Breast epithelium (tissue), 4 donors: ENCODE measurements around the gene MORC1. TPM values are rescaled to one million over a fixed set of nuclear protein-coding genes. Genes with fewer than 3 reads are reported as not detected.

Experiments
- DNase-seq, 2 donors: peaks; one replicate each; pipeline ENCODE4 v3.0.0-alpha.2; 2019; ENCODE audit warnings: low spot score in 2 of 2
- H3K27ac ChIP-seq, 2 donors: fragments of 200-600 bp; sonication (generic) in 1 of 2; one replicate each; pipeline ENCODE4 v1.5.1; 2016 to 2019; ENCODE audit warnings: mild to moderate bottlenecking in 1 of 2
- H3K27me3 ChIP-seq, 2 donors: fragments of 200-600 bp; sonication (generic) in 1 of 2; one replicate each; pipeline versions ENCODE4 v1.5.1 to v1.6.0; 2017 to 2019; ENCODE audit warnings: control low read depth in 1 of 2, mild to moderate bottlenecking in 1 of 2
- H3K36me3 ChIP-seq: fragments of 200-600 bp; one replicate; pipeline ENCODE4 v1.5.1; 2019
- H3K4me1 ChIP-seq, 2 donors: fragments of 200-600 bp; sonication (generic); one replicate each; pipeline ENCODE4 v1.5.1; 2016 to 2019; ENCODE audit warnings: control low read depth in 1 of 2
- H3K4me3 ChIP-seq, 3 donors: fragments of 200-600 bp; sonication (generic); 1 replicate in 2 of 3; 2 replicates in 1 of 3; pipeline ENCODE4 v1.5.1; 2016 to 2019; ENCODE audit warnings: mild to moderate bottlenecking in 3 of 3, moderate library complexity in 2 of 3
- H3K9me3 ChIP-seq, 2 donors: fragments of 200-600 bp; sonication (generic) in 1 of 2; one replicate each; pipeline ENCODE4 v1.5.1; 2016 to 2019; ENCODE audit warnings: control low read depth in 1 of 2
- CTCF ChIP-seq, 3 donors: fragments of 450-650 bp; IDR thresholded peaks; one replicate each; pipeline ENCODE4 v1.5.1; 2016 to 2017; ENCODE audit warnings: antibody characterized with exemption in 3 of 3, mild to moderate bottlenecking in 3 of 3, moderate library complexity in 3 of 3
- POLR2A ChIP-seq: fragments of 450-650 bp; IDR thresholded peaks from one replicate; pipeline ENCODE4 v1.6.1; 2016; ENCODE audit warnings: antibody characterized with exemption, mild to moderate bottlenecking, moderate library complexity
- POLR2AphosphoS5 ChIP-seq, 3 donors: sonication (generic); formaldehyde crosslinking; IDR thresholded peaks; one replicate each; pipeline ENCODE4 v1.6.1; 2017; ENCODE audit warnings: antibody characterized with exemption in 3 of 3
- intact Hi-C: fragments of 100-400 bp; cut with DNase I; formaldehyde crosslinking; loops from one replicate; pipeline ENCODE4 v1.15.1; 2023; ENCODE audit warnings: low total_unique reads
- total RNA-seq, 3 donors: library from RNA; depleted of rRNA; stranded (reverse); fragments of >200 nt; gene quantifications; one replicate each; pipeline ENCODE4 v1.1.0, GENCODE V29; 2016

Gene MORC1
- total RNA-seq, 3 donors from 2014 or later = under 0.01 TPM; not detected in 2

- Histone ChIP-seq H3K36me3 (no peaks in the 10 kb centered on the region), H3K4me1 (no peaks in the 10 kb centered on the region), H3K9me3 (no peaks in the 10 kb centered on the region), H3K4me3 (no peak overlapping the region), H3K27me3 (no peaks in the 10 kb centered on the region), H3K27ac (no peak overlapping the region)
- intact Hi-C loops = no loop called here
- TF ChIP-seq CTCF (IDR thresholded peaks at IDR 0.05) = no peak
- no peak for TF ChIP-seq POLR2A
- no peak for TF ChIP-seq POLR2AphosphoS5 (IDR thresholded peaks at IDR 0.05)
- no peak for DNase-seq
Observed at GRCh38 chr3:109125902-109126301, 8.0 kb upstream of the MORC1 start.

- no peak for TF ChIP-seq POLR2AphosphoS5 (IDR thresholded peaks at IDR 0.05)
- no peak for TF ChIP-seq POLR2A
- no peak for TF ChIP-seq CTCF (IDR thresholded peaks at IDR 0.05)
- Histone ChIP-seq H3K27me3 (no peaks in the 10 kb centered on the region), H3K4me3 (no peak overlapping the region), H3K27ac (no peak overlapping the region), H3K9me3 (no peaks in the 10 kb centered on the region), H3K36me3 (no peaks in the 10 kb centered on the region), H3K4me1 (no peaks in the 10 kb centered on the region)
- intact Hi-C loops = no loop called here
- no peak for DNase-seq
Observed at GRCh38 chr3:109122690-109123089, 4.8 kb upstream of the MORC1 start.

GRCh38 chr3:109118584-109118983 is 650 bp upstream of the MORC1 start:
- no peaks in the 10 kb centered on the region for H3K9me3 ChIP-seq
- no peak for TF ChIP-seq CTCF (IDR thresholded peaks at IDR 0.05)
- TF ChIP-seq POLR2A = no peak
- TF ChIP-seq POLR2AphosphoS5 (IDR thresholded peaks at IDR 0.05) = no peak
- no peak overlapping the region for H3K27ac ChIP-seq
- no peaks in the 10 kb centered on the region for H3K36me3 ChIP-seq
- intact Hi-C loops = no loop called here
- no peaks in the 10 kb centered on the region for H3K27me3 ChIP-seq
- H3K4me1 ChIP-seq = no peaks in the 10 kb centered on the region
- DNase-seq = no peak
- no peak overlapping the region for H3K4me3 ChIP-seq

GRCh38 chr3:109116031-109116430 is 1.9 kb downstream of the MORC1 start:
- H3K9me3 ChIP-seq = no peaks in the 10 kb centered on the region
- H3K36me3 ChIP-seq = no peaks in the 10 kb centered on the region
- H3K4me1 ChIP-seq = no peaks in the 10 kb centered on the region
- DNase-seq = no peak
- TF ChIP-seq POLR2A = no peak
- TF ChIP-seq POLR2AphosphoS5 (IDR thresholded peaks at IDR 0.05) = no peak
- no peak for TF ChIP-seq CTCF (IDR thresholded peaks at IDR 0.05)
- H3K4me3 ChIP-seq = no peak overlapping the region
- intact Hi-C loops = no loop called here
- H3K27me3 ChIP-seq = no peaks in the 10 kb centered on the region
- no peak overlapping the region for H3K27ac ChIP-seq

GRCh38 chr3:109115451-109115850 is 2.5 kb downstream of the MORC1 start:
- intact Hi-C loops = no loop called here
- Histone ChIP-seq H3K4me1 (no peaks in the 10 kb centered on the region), H3K27ac (no peak overlapping the region), H3K9me3 (no peaks in the 10 kb centered on the region), H3K27me3 (no peaks in the 10 kb centered on the region), H3K36me3 (no peaks in the 10 kb centered on the region), H3K4me3 (no peak overlapping the region)
- DNase-seq = no peak
- no peak for TF ChIP-seq CTCF (IDR thresholded peaks at IDR 0.05)
- no peak for TF ChIP-seq POLR2A
